HUDEP-2 (cell line): Measurements from ENCODE around the gene MYL4.
"Not testable (repeated sequence)": the region's sequence is repeated elsewhere in the genome, so short reads cannot be mapped to it uniquely, and the experiment has no call there.

Source experiments
- DNase-seq, 76 experiments: peaks; one replicate each; lab custom pipeline; 2025; ENCODE audit not compliant: unreplicated experiment in 76 of 76; lab: John Stamatoyannopoulos, UW

Gene MYL4

GRCh38 chr17:47208744-47209488, at the start of gene MYL4:
Gene MYL4 (plus strand): TSS chr17:47209348. CDS start chr17:47209423, 75 bp downstream.
- DNase-seq = peak in 32 of 76 experiments; percentile 5 to 63 (median 40)

- DNase-seq = no peak
Measured at GRCh38 chr17:47162013-47162622, 47.0 kb upstream of the MYL4 start.

GRCh38 chr17:47164263-47164662, 44.9 kb upstream of the MYL4 start:
- DNase-seq = no peak

- DNase-seq = no peak
Measured at GRCh38 chr17:47165137-47165536, 44.0 kb upstream of the MYL4 start.

- DNase-seq = not testable (repeated sequence)
Measured at GRCh38 chr17:47166854-47167253, 42.3 kb upstream of the MYL4 start.

- not testable (repeated sequence) for DNase-seq
Measured at GRCh38 chr17:47168896-47169295, 40.3 kb upstream of the MYL4 start.

- DNase-seq = no peak
Measured at GRCh38 chr17:47170710-47171109, 38.4 kb upstream of the MYL4 start.

GRCh38 chr17:47172696-47173565, 36.2 kb upstream of the MYL4 start:
- no peak for DNase-seq

GRCh38 chr17:47174823-47175222, 34.3 kb upstream of the MYL4 start:
- DNase-seq = not testable (repeated sequence)

- DNase-seq = no peak
Measured at GRCh38 chr17:47176389-47176826, 32.7 kb upstream of the MYL4 start.

- DNase-seq = no peak
Measured at GRCh38 chr17:47177261-47177660, 31.9 kb upstream of the MYL4 start.

GRCh38 chr17:47179141-47179540, 30.0 kb upstream of the MYL4 start:
- DNase-seq = no peak

GRCh38 chr17:47180337-47180736, 28.8 kb upstream of the MYL4 start:
- no peak for DNase-seq

- DNase-seq = not testable (repeated sequence)
Measured at GRCh38 chr17:47180988-47181387, 28.2 kb upstream of the MYL4 start.

GRCh38 chr17:47184681-47185080, 24.5 kb upstream of the MYL4 start:
- no peak for DNase-seq

GRCh38 chr17:47188271-47188875, 20.8 kb upstream of the MYL4 start:
- peak in 23 of 76 experiments; percentile 5 to 59 (median 22) for DNase-seq

- peak in 75 of 76 experiments; percentile 72 to 100 (median 99) for DNase-seq
Measured at GRCh38 chr17:47188876-47189731, 20.0 kb upstream of the MYL4 start, which contains the start of gene CDC27. Gene CDC27 (minus strand): TSS chr17:47189295. CDS start chr17:47189172, 123 bp downstream.

- no peak for DNase-seq
Measured at GRCh38 chr17:47189732-47190237, 19.4 kb upstream of the MYL4 start.

- DNase-seq = no peak
Measured at GRCh38 chr17:47190243-47190642, 18.9 kb upstream of the MYL4 start.
